K562 (cell line): ENCODE results near the gene TUT4. TPM values are rescaled to one million over a fixed set of nuclear protein-coding genes. Genes with fewer than 3 reads are reported as not detected.

Experiments used
- CREM ChIP-seq: IDR thresholded peaks from 2 replicates; pipeline ENCODE4 v1.6.1; 2014; ENCODE audit warnings: antibody characterized with exemption, low read depth
- HDAC8 ChIP-seq: fragments of 450-650 bp; IDR thresholded peaks from 2 replicates; pipeline ENCODE4 v1.6.1; 2016; ENCODE audit warnings: mild to moderate bottlenecking, missing genetic modification characterization, moderate library complexity, missing compliant biosample characterization
- RBM14 ChIP-seq: fragments of 200-400 bp; formaldehyde crosslinking; IDR thresholded peaks from 2 replicates; pipeline ENCODE4 v1.6.1; 2018; ENCODE audit warnings: low read depth, mild to moderate bottlenecking, low read length, moderate library complexity, borderline replicate concordance; ENCODE audit not compliant: insufficient read depth
- TAF7 ChIP-seq: fragments of 450-650 bp; IDR thresholded peaks from 2 replicates; pipeline ENCODE4 v1.6.1; 2016; ENCODE audit warnings: missing genetic modification characterization, missing compliant biosample characterization
- ZNF311 ChIP-seq: fragments of 250-450 bp; sonication (Bioruptor Pico); IDR thresholded peaks from 2 replicates; pipeline ENCODE4 v1.4.0; 2020; ENCODE audit warnings: mild to moderate bottlenecking, moderate library complexity
- ZNF668 ChIP-seq: fragments of 250-450 bp; sonication (Bioruptor Pico); IDR thresholded peaks from 2 replicates; pipeline ENCODE4 v1.8.0; 2022; ENCODE audit warnings: mild to moderate bottlenecking, inconsistent platforms
- polyA plus RNA-seq, 8 experiments: library from polyadenylated mRNA; depleted of rRNA in 4 of 8; stranded (reverse) in 5 of 8; unstranded in 3 of 8; fragments of >200 nt; fragmentation: Nextera tagmentation in 2 of 8; fragmentation: Illumina TruSeq in 1 of 8; extraction: Ambion mirVana in 2 of 8; extraction: Trizol in 1 of 8; gene quantifications; 2 replicates each; pipeline versions ENCODE4 v1.2.1 to v1.2.3, GENCODE V29; 2011 to 2014; ENCODE audit warnings: inconsistent platforms in 1 of 8, missing spikeins in 1 of 8
- total RNA-seq, 7 experiments: library from RNA; depleted of rRNA in 6 of 7; stranded (reverse); fragments of >200 nt in 6 of 7; fragmentation: Illumina TruSeq in 2 of 7; extraction: Trizol in 2 of 7; gene quantifications; 2 replicates each; pipeline versions ENCODE4 v1.2.1 to v1.2.3, GENCODE V29; 2011 to 2021; ENCODE audit warnings: low replicate concordance in 1 of 7
- TF ChIP-seq, protein P1 (sequence below): fragments of 250-450 bp; sonication (Bioruptor Pico); IDR thresholded peaks from 2 replicates; pipeline ENCODE4 v1.5.0; 2021
- TF ChIP-seq, protein P2 (sequence below): fragments of 250-450 bp; sonication (Bioruptor Pico); IDR thresholded peaks from 2 replicates; pipeline ENCODE4 v1.5.0; 2020; ENCODE audit warnings: mild to moderate bottlenecking, borderline replicate concordance
- TF ChIP-seq, protein P3 (sequence below): fragments of 250-450 bp; sonication (Bioruptor Pico); IDR thresholded peaks from 2 replicates; pipeline ENCODE4 v1.9.0; 2021; ENCODE audit warnings: mild to moderate bottlenecking, inconsistent platforms
- TF ChIP-seq, protein P4 (sequence below), 2 experiments: fragments of 450-650 bp; conservative IDR thresholded peaks; 2 replicates each; pipeline ENCODE4 v1.6.1; 2017; ENCODE audit warnings: mild to moderate bottlenecking in 2 of 2, moderate library complexity in 2 of 2
- TF ChIP-seq, protein P5 (sequence below): fragments of 250-450 bp; sonication (Bioruptor Pico); IDR thresholded peaks from 2 replicates; pipeline ENCODE4 v1.5.0; 2021; ENCODE audit warnings: mild to moderate bottlenecking, borderline replicate concordance
- TF ChIP-seq, protein P6 (sequence below): fragments of 250-450 bp; sonication (Bioruptor Pico); IDR thresholded peaks from 2 replicates; pipeline ENCODE4 v1.5.0; 2022; ENCODE audit warnings: mild to moderate bottlenecking
- TF ChIP-seq, protein P7 (sequence below): fragments of 250-450 bp; sonication (Bioruptor Pico); IDR thresholded peaks from 2 replicates; pipeline ENCODE4 v1.6.1; 2021; ENCODE audit warnings: mild to moderate bottlenecking

TUT4 gene
- total and polyA plus RNA-seq, 9 of the 15 experiments (the other 6 are each of a cell fraction or from before 2014, with no cell fraction given): 15.8 to 53.5 (median 36.7) TPM

DNA sequence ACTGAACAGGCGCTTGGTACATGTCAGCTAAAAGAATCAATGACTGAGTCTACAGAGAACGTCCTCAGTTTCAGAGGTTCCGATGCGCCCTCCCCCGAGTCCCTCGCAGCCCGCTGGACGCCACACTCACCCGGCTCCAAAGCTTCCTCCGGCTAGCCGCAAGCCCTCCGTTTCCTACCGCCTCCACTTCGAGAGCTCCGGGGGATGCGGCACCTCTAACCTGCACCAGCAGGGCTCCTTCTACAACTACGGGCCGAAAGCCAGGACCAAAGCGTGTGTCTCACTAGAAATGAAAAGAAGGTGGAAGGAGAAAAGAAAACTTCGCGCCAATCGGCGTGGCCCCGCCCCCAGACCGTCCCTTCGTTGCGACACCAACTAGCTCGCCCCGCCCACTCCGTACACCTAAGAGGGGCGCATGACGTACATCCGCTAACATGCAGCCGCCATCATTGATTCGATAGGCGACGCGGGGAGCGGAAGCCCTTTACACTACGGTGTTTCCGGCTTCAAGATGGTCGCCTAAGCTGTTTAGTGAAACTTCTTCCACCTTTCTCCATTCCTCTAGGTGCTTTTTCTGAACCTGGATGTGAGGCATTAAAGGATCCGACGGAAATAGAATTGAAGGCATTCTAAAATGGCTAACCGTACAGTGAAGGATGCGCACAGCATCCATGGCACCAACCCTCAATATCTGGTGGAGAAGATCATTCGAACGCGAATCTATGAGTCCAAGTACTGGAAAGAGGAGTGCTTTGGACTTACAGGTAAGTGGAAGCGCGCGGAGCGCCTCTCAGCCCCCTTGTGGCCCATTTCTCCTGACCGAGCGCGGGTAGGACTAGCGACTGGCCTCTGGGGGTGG lies 148.5 kb downstream of the TUT4 start, which contains the start of the genes ORC1 and PRPF38A (continued):
- no peak for TF ChIP-seq RBM14
- peak; percentile 99 for TF ChIP-seq CREM
- TF ChIP-seq, protein P1, sequence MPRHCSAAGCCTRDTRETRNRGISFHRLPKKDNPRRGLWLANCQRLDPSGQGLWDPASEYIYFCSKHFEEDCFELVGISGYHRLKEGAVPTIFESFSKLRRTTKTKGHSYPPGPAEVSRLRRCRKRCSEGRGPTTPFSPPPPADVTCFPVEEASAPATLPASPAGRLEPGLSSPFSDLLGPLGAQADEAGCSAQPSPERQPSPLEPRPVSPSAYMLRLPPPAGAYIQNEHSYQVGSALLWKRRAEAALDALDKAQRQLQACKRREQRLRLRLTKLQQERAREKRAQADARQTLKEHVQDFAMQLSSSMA: no peak
- no peak for TF ChIP-seq ZNF311 (CRISPR knock-in tag)
- TF ChIP-seq, protein P2, sequence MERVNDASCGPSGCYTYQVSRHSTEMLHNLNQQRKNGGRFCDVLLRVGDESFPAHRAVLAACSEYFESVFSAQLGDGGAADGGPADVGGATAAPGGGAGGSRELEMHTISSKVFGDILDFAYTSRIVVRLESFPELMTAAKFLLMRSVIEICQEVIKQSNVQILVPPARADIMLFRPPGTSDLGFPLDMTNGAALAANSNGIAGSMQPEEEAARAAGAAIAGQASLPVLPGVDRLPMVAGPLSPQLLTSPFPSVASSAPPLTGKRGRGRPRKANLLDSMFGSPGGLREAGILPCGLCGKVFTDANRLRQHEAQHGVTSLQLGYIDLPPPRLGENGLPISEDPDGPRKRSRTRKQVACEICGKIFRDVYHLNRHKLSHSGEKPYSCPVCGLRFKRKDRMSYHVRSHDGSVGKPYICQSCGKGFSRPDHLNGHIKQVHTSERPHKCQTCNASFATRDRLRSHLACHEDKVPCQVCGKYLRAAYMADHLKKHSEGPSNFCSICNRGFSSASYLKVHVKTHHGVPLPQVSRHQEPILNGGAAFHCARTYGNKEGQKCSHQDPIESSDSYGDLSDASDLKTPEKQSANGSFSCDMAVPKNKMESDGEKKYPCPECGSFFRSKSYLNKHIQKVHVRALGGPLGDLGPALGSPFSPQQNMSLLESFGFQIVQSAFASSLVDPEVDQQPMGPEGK: no peak
- TF ChIP-seq, protein P3, sequence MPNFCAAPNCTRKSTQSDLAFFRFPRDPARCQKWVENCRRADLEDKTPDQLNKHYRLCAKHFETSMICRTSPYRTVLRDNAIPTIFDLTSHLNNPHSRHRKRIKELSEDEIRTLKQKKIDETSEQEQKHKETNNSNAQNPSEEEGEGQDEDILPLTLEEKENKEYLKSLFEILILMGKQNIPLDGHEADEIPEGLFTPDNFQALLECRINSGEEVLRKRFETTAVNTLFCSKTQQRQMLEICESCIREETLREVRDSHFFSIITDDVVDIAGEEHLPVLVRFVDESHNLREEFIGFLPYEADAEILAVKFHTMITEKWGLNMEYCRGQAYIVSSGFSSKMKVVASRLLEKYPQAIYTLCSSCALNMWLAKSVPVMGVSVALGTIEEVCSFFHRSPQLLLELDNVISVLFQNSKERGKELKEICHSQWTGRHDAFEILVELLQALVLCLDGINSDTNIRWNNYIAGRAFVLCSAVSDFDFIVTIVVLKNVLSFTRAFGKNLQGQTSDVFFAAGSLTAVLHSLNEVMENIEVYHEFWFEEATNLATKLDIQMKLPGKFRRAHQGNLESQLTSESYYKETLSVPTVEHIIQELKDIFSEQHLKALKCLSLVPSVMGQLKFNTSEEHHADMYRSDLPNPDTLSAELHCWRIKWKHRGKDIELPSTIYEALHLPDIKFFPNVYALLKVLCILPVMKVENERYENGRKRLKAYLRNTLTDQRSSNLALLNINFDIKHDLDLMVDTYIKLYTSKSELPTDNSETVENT (CRISPR knock-in tag): peak; percentile 46; the same call in 1 of the 2 replicates
- no peak for TF ChIP-seq ZNF668
- TF ChIP-seq, protein P4, sequence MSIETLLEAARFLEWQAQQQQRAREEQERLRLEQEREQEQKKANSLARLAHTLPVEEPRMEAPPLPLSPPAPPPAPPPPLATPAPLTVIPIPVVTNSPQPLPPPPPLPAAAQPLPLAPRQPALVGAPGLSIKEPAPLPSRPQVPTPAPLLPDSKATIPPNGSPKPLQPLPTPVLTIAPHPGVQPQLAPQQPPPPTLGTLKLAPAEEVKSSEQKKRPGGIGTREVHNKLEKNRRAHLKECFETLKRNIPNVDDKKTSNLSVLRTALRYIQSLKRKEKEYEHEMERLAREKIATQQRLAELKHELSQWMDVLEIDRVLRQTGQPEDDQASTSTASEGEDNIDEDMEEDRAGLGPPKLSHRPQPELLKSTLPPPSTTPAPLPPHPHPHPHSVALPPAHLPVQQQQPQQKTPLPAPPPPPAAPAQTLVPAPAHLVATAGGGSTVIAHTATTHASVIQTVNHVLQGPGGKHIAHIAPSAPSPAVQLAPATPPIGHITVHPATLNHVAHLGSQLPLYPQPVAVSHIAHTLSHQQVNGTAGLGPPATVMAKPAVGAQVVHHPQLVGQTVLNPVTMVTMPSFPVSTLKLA (conservative IDR thresholded peaks at IDR 0.05): peak; percentile 62 to 82
- TF ChIP-seq, protein P5, sequence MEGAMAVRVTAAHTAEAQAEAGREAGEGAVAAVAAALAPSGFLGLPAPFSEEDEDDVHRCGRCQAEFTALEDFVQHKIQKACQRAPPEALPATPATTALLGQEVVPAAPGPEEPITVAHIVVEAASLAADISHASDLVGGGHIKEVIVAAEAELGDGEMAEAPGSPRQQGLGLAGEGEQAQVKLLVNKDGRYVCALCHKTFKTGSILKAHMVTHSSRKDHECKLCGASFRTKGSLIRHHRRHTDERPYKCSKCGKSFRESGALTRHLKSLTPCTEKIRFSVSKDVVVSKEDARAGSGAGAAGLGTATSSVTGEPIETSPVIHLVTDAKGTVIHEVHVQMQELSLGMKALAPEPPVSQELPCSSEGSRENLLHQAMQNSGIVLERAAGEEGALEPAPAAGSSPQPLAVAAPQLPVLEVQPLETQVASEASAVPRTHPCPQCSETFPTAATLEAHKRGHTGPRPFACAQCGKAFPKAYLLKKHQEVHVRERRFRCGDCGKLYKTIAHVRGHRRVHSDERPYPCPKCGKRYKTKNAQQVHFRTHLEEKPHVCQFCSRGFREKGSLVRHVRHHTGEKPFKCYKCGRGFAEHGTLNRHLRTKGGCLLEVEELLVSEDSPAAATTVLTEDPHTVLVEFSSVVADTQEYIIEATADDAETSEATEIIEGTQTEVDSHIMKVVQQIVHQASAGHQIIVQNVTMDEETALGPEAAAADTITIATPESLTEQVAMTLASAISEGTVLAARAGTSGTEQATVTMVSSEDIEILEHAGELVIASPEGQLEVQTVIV (CRISPR knock-in tag): no peak; the same call in 1 of the 2 replicates
- no peak for TF ChIP-seq HDAC8 (tag)
- TF ChIP-seq, protein P6, sequence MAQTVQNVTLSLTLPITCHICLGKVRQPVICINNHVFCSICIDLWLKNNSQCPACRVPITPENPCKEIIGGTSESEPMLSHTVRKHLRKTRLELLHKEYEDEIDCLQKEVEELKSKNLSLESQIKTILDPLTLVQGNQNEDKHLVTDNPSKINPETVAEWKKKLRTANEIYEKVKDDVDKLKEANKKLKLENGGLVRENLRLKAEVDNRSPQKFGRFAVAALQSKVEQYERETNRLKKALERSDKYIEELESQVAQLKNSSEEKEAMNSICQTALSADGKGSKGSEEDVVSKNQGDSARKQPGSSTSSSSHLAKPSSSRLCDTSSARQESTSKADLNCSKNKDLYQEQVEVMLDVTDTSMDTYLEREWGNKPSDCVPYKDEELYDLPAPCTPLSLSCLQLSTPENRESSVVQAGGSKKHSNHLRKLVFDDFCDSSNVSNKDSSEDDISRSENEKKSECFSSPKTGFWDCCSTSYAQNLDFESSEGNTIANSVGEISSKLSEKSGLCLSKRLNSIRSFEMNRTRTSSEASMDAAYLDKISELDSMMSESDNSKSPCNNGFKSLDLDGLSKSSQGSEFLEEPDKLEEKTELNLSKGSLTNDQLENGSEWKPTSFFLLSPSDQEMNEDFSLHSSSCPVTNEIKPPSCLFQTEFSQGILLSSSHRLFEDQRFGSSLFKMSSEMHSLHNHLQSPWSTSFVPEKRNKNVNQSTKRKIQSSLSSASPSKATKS (CRISPR knock-in tag): no peak
- TF ChIP-seq TAF7: peak; percentile 92
- TF ChIP-seq, protein P7, sequence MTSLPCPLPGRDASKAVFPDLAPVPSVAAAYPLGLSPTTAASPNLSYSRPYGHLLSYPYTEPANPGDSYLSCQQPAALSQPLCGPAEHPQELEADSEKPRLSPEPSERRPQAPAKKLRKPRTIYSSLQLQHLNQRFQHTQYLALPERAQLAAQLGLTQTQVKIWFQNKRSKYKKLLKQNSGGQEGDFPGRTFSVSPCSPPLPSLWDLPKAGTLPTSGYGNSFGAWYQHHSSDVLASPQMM (CRISPR knock-in tag): no peak
